Inflammatory macrophage treated with lipopolysaccharide for 4 hours (primary cell): ENCODE measurements around the gene FOLH1.
"Not testable (repeated sequence)": the region's sequence is repeated elsewhere in the genome, so short reads cannot be mapped to it uniquely, and the experiment has no call there.

ENCODE experiments used
- DNase-seq: peaks from one replicate; pipeline ENCODE4 v3.0.0-alpha.2; 2020

The FOLH1 gene

GRCh38 chr11:49175378-49175777 lies 33.0 kb downstream of the FOLH1 start:
- DNase-seq = not testable (repeated sequence)

- not testable (repeated sequence) for DNase-seq
Measured at GRCh38 chr11:49174691-49175366, 33.6 kb downstream of the FOLH1 start.

- not testable (repeated sequence) for DNase-seq
Measured at GRCh38 chr11:49171613-49172012, 36.8 kb downstream of the FOLH1 start.

GRCh38 chr11:49169579-49169978 lies 38.8 kb downstream of the FOLH1 start:
- not testable (repeated sequence) for DNase-seq

- DNase-seq = not testable (repeated sequence)
Measured at GRCh38 chr11:49168992-49169391, 39.4 kb downstream of the FOLH1 start.

- DNase-seq = no peak
Measured at GRCh38 chr11:49151211-49151610, 57.2 kb downstream of the FOLH1 start.

- DNase-seq = not testable (repeated sequence)
Measured at GRCh38 chr11:49102356-49102755, 106.0 kb downstream of the FOLH1 start.
